Stimulated activated CD4-positive, alpha-beta T cell treated with anti-CD3 and anti-CD28 coated beads, Interleukin-1b, Interleukin-23, amount 100 ng/mL, for 4 hours (primary cell): ENCODE data around the gene DNAJC9.
"Not testable (repeated sequence)": the region's sequence is repeated elsewhere in the genome, so short reads cannot be mapped to it uniquely, and the experiment has no call there.

Source experiments
- DNase-seq, 2 donors: peaks; one replicate each; pipeline ENCODE4 v3.0.0-alpha.2; 2020; ENCODE audit warnings: low read depth in 2 of 2

The DNAJC9 gene, protein sequence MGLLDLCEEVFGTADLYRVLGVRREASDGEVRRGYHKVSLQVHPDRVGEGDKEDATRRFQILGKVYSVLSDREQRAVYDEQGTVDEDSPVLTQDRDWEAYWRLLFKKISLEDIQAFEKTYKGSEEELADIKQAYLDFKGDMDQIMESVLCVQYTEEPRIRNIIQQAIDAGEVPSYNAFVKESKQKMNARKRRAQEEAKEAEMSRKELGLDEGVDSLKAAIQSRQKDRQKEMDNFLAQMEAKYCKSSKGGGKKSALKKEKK

GRCh38 chr10:73246646-73247508, at the start of gene DNAJC9:
Gene DNAJC9, minus strand, starts transcription at chr10:73247255. Its CDS starts 66 bp downstream, at chr10:73247189.
- DNase-seq, result peak; percentile 95 to 98

GRCh38 chr10:73293461-73293860, 46.4 kb upstream of the DNAJC9 start:
- DNase-seq, result no peak

GRCh38 chr10:73289958-73290357, 42.9 kb upstream of the DNAJC9 start:
- DNase-seq, result no peak

GRCh38 chr10:73287441-73287840, 40.4 kb upstream of the DNAJC9 start:
- no peak for DNase-seq

- no peak for DNase-seq
Observed at GRCh38 chr10:73281097-73281496, 34.0 kb upstream of the DNAJC9 start.

- DNase-seq, result no peak
Observed at GRCh38 chr10:73264423-73264822, 17.4 kb upstream of the DNAJC9 start.

DNA sequence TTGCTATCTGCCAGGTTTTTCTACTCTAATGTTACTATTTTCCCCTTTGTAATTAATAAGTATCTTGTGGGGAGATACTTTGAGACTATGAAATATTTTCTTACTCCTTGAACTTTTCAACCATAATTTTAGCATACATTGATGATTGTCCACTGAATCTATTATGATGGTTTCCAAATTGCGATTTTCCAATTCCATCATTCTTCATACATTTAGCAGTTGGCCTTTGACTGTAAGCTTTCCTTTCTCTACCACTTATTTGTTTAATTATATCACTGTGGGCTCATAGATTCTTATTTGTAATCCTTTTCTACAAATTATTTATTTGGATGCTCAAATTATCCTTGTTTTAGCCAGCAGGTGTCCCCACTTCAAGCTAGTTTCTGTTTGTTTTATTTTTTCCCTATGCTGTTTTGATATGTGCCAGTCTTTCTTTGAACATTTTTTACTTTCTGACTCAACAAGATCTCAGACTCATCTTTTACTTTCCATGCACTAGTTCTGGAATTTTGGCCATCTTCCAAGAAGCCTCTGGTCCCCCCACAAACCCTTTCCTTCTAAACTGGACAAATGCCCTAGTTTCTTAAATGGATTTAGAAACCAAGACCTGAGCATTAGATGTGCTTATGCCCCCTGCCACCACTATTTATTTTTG, 16.8 kb upstream of the DNAJC9 start:
- no peak for DNase-seq

- DNase-seq, result no peak
Observed at GRCh38 chr10:73262880-73263555, 16.0 kb upstream of the DNAJC9 start.

- DNase-seq, result no peak
Observed at GRCh38 chr10:73262105-73262730, 15.2 kb upstream of the DNAJC9 start.

DNA sequence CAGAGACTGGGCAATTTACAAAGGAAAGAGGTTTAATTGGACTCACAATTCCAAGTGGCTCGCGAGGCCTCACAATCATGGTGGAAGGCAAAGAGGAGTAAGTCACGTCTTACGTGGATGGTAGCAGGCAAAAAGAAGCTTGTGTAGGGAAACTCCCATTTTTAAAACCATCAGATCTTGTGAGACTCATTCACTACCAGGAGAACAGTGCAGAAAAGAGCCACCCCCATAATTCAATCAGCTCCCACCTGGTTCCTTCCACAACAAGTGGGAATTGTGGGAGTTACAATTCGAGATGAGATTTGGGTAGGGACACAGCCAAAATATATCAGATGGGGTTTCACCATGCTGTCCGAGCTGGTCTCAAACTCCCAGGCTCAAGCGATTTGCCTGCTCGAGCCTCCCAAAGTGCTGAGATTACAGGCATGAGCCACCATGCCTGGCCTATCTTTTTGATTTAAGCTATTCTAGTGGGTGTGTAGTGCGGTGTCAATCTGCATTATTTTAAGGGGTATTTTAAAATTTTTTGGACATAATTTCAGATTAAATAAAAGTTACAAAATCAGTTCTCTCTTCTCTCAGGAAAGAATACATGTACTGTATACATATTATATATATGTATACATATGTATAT, 14.4 kb upstream of the DNAJC9 start:
- DNase-seq, result no peak

- DNase-seq, result not testable (repeated sequence)
Observed at GRCh38 chr10:73258612-73259011, 11.6 kb upstream of the DNAJC9 start.

GRCh38 chr10:73253225-73253555, 6.1 kb upstream of the DNAJC9 start:
- DNase-seq, result no peak

- DNase-seq, result peak; percentile 79 to 83
Observed at GRCh38 chr10:73252445-73253224, 5.6 kb upstream of the DNAJC9 start, which contains the start of gene MRPS16. Gene MRPS16, minus strand, starts transcription at chr10:73252644. Its CDS starts 162 bp downstream, at chr10:73252482.

- no peak for DNase-seq
Observed at GRCh38 chr10:73251683-73252444, 4.8 kb upstream of the DNAJC9 start.

DNA sequence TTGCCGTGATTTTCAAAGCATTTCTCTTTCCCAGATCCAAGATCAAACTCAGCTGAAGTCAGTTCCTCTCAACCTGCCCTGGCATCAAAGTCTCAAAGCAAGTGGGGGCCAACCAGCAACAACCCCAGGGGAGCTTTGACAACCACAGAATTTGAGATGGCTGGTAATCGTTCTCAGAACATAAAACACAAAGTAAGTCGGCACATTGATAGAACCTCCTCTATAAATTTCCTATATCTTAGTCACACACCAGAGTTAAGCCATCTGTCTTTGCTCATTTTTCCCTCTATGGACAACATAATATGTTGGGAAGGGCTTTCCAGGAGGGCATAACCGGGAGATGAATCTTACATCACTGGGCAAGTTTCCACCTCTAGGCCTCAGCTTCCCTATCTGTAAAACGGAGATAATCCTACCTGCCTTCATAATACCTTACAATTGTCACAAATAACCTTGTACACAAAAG, 1.2 kb upstream of the DNAJC9 start:
- DNase-seq, result no peak

GRCh38 chr10:73247509-73248258, 629 bp upstream of the DNAJC9 start:
- DNase-seq, result no peak

DNA sequence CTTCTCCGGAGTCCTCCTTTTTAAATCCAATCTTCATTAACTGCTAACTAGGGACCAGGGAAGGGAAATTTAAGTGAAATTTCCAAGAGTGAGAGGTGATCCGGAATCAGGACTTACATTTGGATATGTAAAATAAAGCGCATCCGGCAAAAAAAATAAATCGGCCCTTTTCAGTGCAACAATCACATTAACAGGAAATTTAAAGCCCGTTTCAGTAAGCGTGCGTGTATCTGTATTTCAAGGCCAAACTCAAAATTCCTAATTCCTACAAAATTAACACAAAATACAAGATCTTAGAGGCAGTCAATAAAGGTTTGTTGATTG, 771 bp downstream of the DNAJC9 start:
- no peak for DNase-seq

GRCh38 chr10:73244866-73245477, 2.1 kb downstream of the DNAJC9 start:
- DNase-seq, result no peak
